IMR-90 (cell line): Measurements from ENCODE around the gene ILDR2. TPM values are rescaled to one million over a fixed set of nuclear protein-coding genes. Genes with fewer than 3 reads are reported as not detected.

ENCODE experiments used
- ATAC-seq: fragments of 200-7000 bp; cut with Tn5 transposase; 2 replicates; pipeline ENCODE4 v1.9.1; 2020; ENCODE audit warnings: low read depth, mild to moderate bottlenecking, moderate library complexity
- BruUV-seq: library from RNA; stranded (reverse); fragments of 400-500 nt; replicated peaks from 2 replicates; lab custom pipeline; 2021; lab: Mats Ljungman, UMichigan
- CTCF ChIA-PET: fragments of 300-600 bp; formaldehyde crosslinking; extraction: SDS; loops from one replicate; lab custom pipeline; 2021; ENCODE audit warnings: antibody characterized with exemption; lab: Yijun Ruan, JAX
- POLR2A ChIA-PET: fragments of 300-600 bp; sonication (Branson Sonifier 250); formaldehyde crosslinking; loops from one replicate; lab custom pipeline; 2022; ENCODE audit warnings: antibody characterized with exemption; ENCODE audit not compliant: unreplicated experiment; lab: Charles Lee
- DNase-seq: peaks from one replicate; pipeline ENCODE4 v3.0.0; 2013
- H2AFZ ChIP-seq: replicated peaks from 2 replicates; pipeline ENCODE3; 2013; ENCODE audit warnings: low read length, mild to moderate bottlenecking; ENCODE audit not compliant: poor library complexity
- H2AK5ac ChIP-seq: 2 replicates; pipeline ENCODE4 v1.6.1; 2013; ENCODE audit warnings: low read depth, low read length, inconsistent platforms
- H2AK9ac ChIP-seq: replicated peaks from 2 replicates; pipeline ENCODE3; 2013; ENCODE audit warnings: mild to moderate bottlenecking, low read depth, low read length, moderate library complexity; ENCODE audit not compliant: poor library complexity
- H2BK120ac ChIP-seq: 2 replicates; pipeline ENCODE4 v1.6.1; 2013; ENCODE audit warnings: low read depth, low read length, inconsistent platforms
- H2BK15ac ChIP-seq: 3 replicates; pipeline ENCODE4 v1.6.1; 2013; ENCODE audit warnings: low read depth, low read length, inconsistent platforms
- H2BK20ac ChIP-seq: 2 replicates; pipeline ENCODE4 v1.6.1; 2013; ENCODE audit warnings: low read depth, mild to moderate bottlenecking, inconsistent platforms, low read length, moderate library complexity
- H2BK5ac ChIP-seq: 2 replicates; pipeline ENCODE4 v1.6.1; 2013; ENCODE audit warnings: mild to moderate bottlenecking, low read depth, low read length, inconsistent platforms; ENCODE audit not compliant: poor library complexity, severe bottlenecking
- H3K14ac ChIP-seq: replicated peaks from 2 replicates; pipeline ENCODE4 v1.6.1; 2013; ENCODE audit warnings: low read depth, low read length, inconsistent platforms
- H3K18ac ChIP-seq: 2 replicates; pipeline ENCODE4 v1.6.1; 2013; ENCODE audit warnings: low read depth, low read length, control low read depth
- H3K23ac ChIP-seq: 2 replicates; pipeline ENCODE4 v1.6.1; 2013; ENCODE audit warnings: low read depth, low read length, inconsistent platforms
- H3K27ac ChIP-seq: 2 replicates; pipeline ENCODE4 v1.5.1; 2013; ENCODE audit warnings: mild to moderate bottlenecking, control low read depth, low read length; ENCODE audit not compliant: insufficient read depth
- H3K27me3 ChIP-seq: 2 replicates; pipeline ENCODE4 v1.6.1; 2013; ENCODE audit warnings: low read length; ENCODE audit not compliant: control insufficient read depth, insufficient read depth
- H3K36me3 ChIP-seq: 2 replicates; pipeline ENCODE4 v1.6.1; 2013; ENCODE audit warnings: low read length, mixed read lengths; ENCODE audit not compliant: control insufficient read depth, insufficient read depth
- H3K4ac ChIP-seq: 2 replicates; pipeline ENCODE4 v1.6.1; 2013; ENCODE audit warnings: low read depth, low read length, inconsistent platforms
- H3K4me1 ChIP-seq: 2 replicates; pipeline ENCODE4 v1.6.1; 2013; ENCODE audit warnings: low read length, mixed read lengths; ENCODE audit not compliant: control insufficient read depth, insufficient read depth
- H3K4me2 ChIP-seq: 2 replicates; pipeline ENCODE4 v1.6.1; 2013; ENCODE audit warnings: low read depth, mild to moderate bottlenecking, control low read depth, low read length, moderate library complexity
- H3K4me3 ChIP-seq: 2 replicates; pipeline ENCODE4 v1.5.1; 2013; ENCODE audit warnings: low read depth, mild to moderate bottlenecking, control low read depth, low read length, moderate library complexity; ENCODE audit not compliant: insufficient read depth
- H3K56ac ChIP-seq: 2 replicates; pipeline ENCODE4 v1.6.1; 2013; ENCODE audit warnings: low read length, inconsistent platforms; ENCODE audit not compliant: insufficient read depth; ENCODE audit errors: extremely low read depth
- H3K79me1 ChIP-seq, 2 experiments: 2 replicates each; pipeline ENCODE4 v1.6.1; 2013; ENCODE audit warnings: low read length in 2 of 2, inconsistent platforms in 1 of 2, low read depth in 1 of 2
- H3K9ac ChIP-seq: 2 replicates; pipeline ENCODE4 v1.6.1; 2013; ENCODE audit warnings: low read depth, low read length, control low read depth
- H3K9me1 ChIP-seq: 2 replicates; pipeline ENCODE4 v1.6.1; 2013; ENCODE audit warnings: low read length, inconsistent platforms; ENCODE audit not compliant: insufficient read depth
- H3K9me3 ChIP-seq: 2 replicates; pipeline ENCODE4 v1.6.1; 2013; ENCODE audit warnings: low read length; ENCODE audit not compliant: control insufficient read depth, insufficient read depth
- H4K20me1 ChIP-seq: 2 replicates; pipeline ENCODE4 v1.6.1; 2013; ENCODE audit warnings: low read length, inconsistent platforms; ENCODE audit not compliant: insufficient read depth
- H4K5ac ChIP-seq: 2 replicates; pipeline ENCODE4 v1.6.1; 2013; ENCODE audit warnings: mild to moderate bottlenecking, low read depth, low read length, control low read depth
- H4K8ac ChIP-seq, 2 experiments: 2 replicates each; pipeline ENCODE4 v1.6.1; 2013; ENCODE audit warnings: low read depth in 2 of 2, low read length in 2 of 2, control low read depth in 1 of 2, inconsistent platforms in 1 of 2
- H4K91ac ChIP-seq: 2 replicates; pipeline ENCODE4 v1.6.1; 2013; ENCODE audit warnings: low read depth, low read length, inconsistent platforms; ENCODE audit not compliant: insufficient read depth
- MAZ ChIP-seq: IDR thresholded peaks from 2 replicates; pipeline ENCODE4 v1.6.1; 2012; ENCODE audit warnings: low read depth, mild to moderate bottlenecking, low read length, improper control_type of control experiment, moderate library complexity, borderline replicate concordance
- MXI1 ChIP-seq: IDR thresholded peaks from 2 replicates; pipeline ENCODE4 v1.6.1; 2012; ENCODE audit warnings: low read depth, mild to moderate bottlenecking, low read length, moderate library complexity, borderline replicate concordance
- WGBS, 2 experiments: methylation state at CpG; one replicate each; pipeline versions ENCODE4 v1.1.5 to v1.1.7; 2013; ENCODE audit warnings: missing lambda C conversion rate in 2 of 2; ENCODE audit not compliant: insufficient read length in 1 of 2; ENCODE audit errors: extremely low coverage in 2 of 2; 5-methylcytosine and 5-hydroxymethylcytosine counted together
- dilution Hi-C: fragments of 300-500 bp; cut with HindIII; formaldehyde crosslinking; loops from one replicate; pipeline ENCODE4 v1.14.3; 2018; ENCODE audit warnings: low sequenced_read_pairs; ENCODE audit not compliant: unreplicated experiment
- in situ Hi-C: fragments of 300-500 bp; cut with MboI; formaldehyde crosslinking; loops from 3 replicates; pipeline ENCODE4 v1.14.3; 2019; ENCODE audit warnings: low sequenced_read_pairs, inconsistent platforms, mixed read lengths
- intact Hi-C: fragments of 100-400 bp; cut with micrococcal nuclease; formaldehyde crosslinking; loops from 2 replicates; pipeline ENCODE4 v1.10.0; 2022
- polyA plus RNA-seq, 3 experiments: library from polyadenylated mRNA; depleted of rRNA; stranded (reverse); fragments of >200 nt; gene quantifications; 2 replicates each; pipeline ENCODE4 v1.2.3, GENCODE V29; 2012; ENCODE audit warnings: low replicate concordance in 1 of 3
- total RNA-seq: library from RNA; depleted of rRNA; stranded (reverse); fragments of >200 nt; gene quantifications from 2 replicates; pipeline ENCODE4 v1.2.3, GENCODE V29; 2012

The ILDR2 gene
- total and polyA plus RNA-seq, 2 of the 4 experiments (the other 2 are of a cell fraction): under 0.01 TPM; not detected in 1

DNA sequence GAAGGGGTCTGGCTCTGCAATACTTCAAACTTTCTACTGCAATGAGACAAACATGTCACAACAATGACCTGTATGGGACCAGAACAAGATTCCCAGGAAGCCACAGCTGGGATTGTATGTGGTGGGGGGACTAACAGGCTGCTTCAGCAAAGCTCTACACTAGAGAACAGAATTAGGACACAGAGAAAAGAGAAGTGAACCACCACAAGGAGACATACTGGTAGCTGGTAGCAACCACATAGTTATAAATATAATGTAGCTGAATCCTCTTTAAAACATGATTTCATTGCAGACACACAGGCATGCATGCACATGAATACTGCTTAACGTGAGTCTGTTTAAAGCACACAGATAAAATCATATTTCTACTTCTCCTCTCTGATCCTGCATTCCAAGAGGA, 3.5 kb upstream of the ILDR2 start:
- Histone ChIP-seq H3K9me1 (no peaks in the 10 kb centered on the region), H2AFZ (no peak overlapping the region), H3K56ac (no peak overlapping the region), H4K91ac (no peak overlapping the region), H2BK20ac (no peak overlapping the region), H4K5ac (no peak overlapping the region), H3K4me1 (no peaks in the 10 kb centered on the region), H3K4me3 (no peak overlapping the region), H3K4me2 (no peak overlapping the region), H2BK5ac (no peak overlapping the region), H3K9me3 (no peaks in the 10 kb centered on the region), H3K79me1 (no peaks in the 10 kb centered on the region), H3K23ac (no peak overlapping the region), H3K4ac (no peak overlapping the region), H2AK9ac (no peak overlapping the region), H3K27ac (no peak overlapping the region), H4K8ac (no peak overlapping the region), H3K14ac (no peak overlapping the region), H3K36me3 (no peaks in the 10 kb centered on the region), H3K9ac (no peak overlapping the region), H4K20me1 (no peaks in the 10 kb centered on the region), H2AK5ac (no peak overlapping the region), H2BK15ac (no peak overlapping the region), H3K27me3 (peaks cover 28% of the 10 kb centered on the region), H3K18ac (no peak overlapping the region), H2BK120ac (no peak overlapping the region)
- in situ Hi-C loops: no loop called here
- ChIA-PET CTCF (interaction anchor here (1.4 kb wide), 1 partner anchor 10 kb away, joined by 3 read pairs; no protein-coding TSS in a partner anchor), POLR2A (no interaction called here)
- no peak for TF ChIP-seq MAZ
- TF ChIP-seq MXI1: no peak
- no peak for ATAC-seq
- dilution Hi-C loops: no loop called here
- DNase-seq: no peak
- no TSS peak for BruUV-seq
- intact Hi-C loops: no loop called here
- no CpG with 5 or more reads among the region's 1 CpG for WGBS, 2 experiments
